Psoas muscle (tissue), 8 donors: ENCODE measurements around the gene WWOX. TPM values are rescaled to one million over a fixed set of nuclear protein-coding genes. Genes with fewer than 3 reads are reported as not detected.

Experiments
- ATAC-seq, 4 donors: fragments of 200-7000 bp; cut with Tn5 transposase; one replicate each; pipeline ENCODE4 v1.9.1; 2020; ENCODE audit warnings: moderate library complexity in 3 of 4, mild to moderate bottlenecking in 2 of 4
- DNase-seq, 2 donors: peaks; one replicate each; pipeline ENCODE4 v3.0.0-alpha.2; 2020
- H3K27ac ChIP-seq: fragments of 200-600 bp; one replicate; pipeline ENCODE4 v1.8.0; 2022
- H3K27me3 ChIP-seq, 3 donors: fragments of 200-600 bp in 1 of 3; one replicate each; pipeline versions ENCODE4 v1.6.1 to v1.8.0; 2013 to 2022; ENCODE audit warnings: low read length in 2 of 3, mild to moderate bottlenecking in 2 of 3, moderate library complexity in 1 of 3; ENCODE audit not compliant: insufficient read depth in 3 of 3
- H3K36me3 ChIP-seq, 2 donors: fragments of 200-600 bp in 1 of 2; one replicate each; pipeline versions ENCODE4 v1.6.1 to v1.8.0; 2013 to 2022; ENCODE audit warnings: low read depth in 1 of 2, mild to moderate bottlenecking in 1 of 2, moderate library complexity in 1 of 2; ENCODE audit not compliant: insufficient read depth in 1 of 2
- H3K4me1 ChIP-seq: fragments of 200-600 bp; one replicate; pipeline ENCODE4 v1.8.0; 2022
- H3K4me3 ChIP-seq: fragments of 200-600 bp; one replicate; pipeline ENCODE4 v1.8.0; 2022; ENCODE audit warnings: mild to moderate bottlenecking
- H3K9me3 ChIP-seq: fragments of 200-600 bp; one replicate; pipeline ENCODE4 v1.8.0; 2022
- CTCF ChIP-seq: fragments of 200-600 bp; IDR thresholded peaks from one replicate; pipeline ENCODE4 v1.8.0; 2022; ENCODE audit warnings: antibody characterized with exemption
- WGBS, 3 donors: extraction: QIAGEN DNeasy Blood & Tissue Kit; methylation state at CpG; one replicate each; pipeline versions ENCODE4 v1.1.6 to v1.1.7; 2013; 5-methylcytosine and 5-hydroxymethylcytosine counted together
- intact Hi-C, 2 donors: fragments of 100-400 bp; cut with DNase I; formaldehyde crosslinking; loops; one replicate each; pipeline versions ENCODE4 v1.11.0 to v1.14.2; 2022
- polyA plus RNA-seq, 3 donors: library from polyadenylated mRNA; stranded (reverse); fragments of 200-250 nt; gene quantifications; one replicate each; pipeline ENCODE4 v1.2.3, GENCODE V29; 2013
- total RNA-seq, 4 donors: library from RNA; stranded (reverse); fragmentation: NEBNext Ultra II Directional in 2 of 4; extraction: Animal tissue kit (Norgen Biotek cat#: 25700) in 2 of 4; gene quantifications; one replicate each; pipeline versions ENCODE4 v1.2.1 to v1.2.4, GENCODE V29; 2021 to 2023
- donor health status: healthy with polysubstance abuse.
- donor health status: DM: no; HTN: no; CAD: no; lungs with moderate emphysema.
- donor health status: Bipolar disorder and iron deficiency.
- donor health status: healthy.
- donor health status: DM: yes; HTN: yes; CAD: no.
- donor health status: DM: no; HTN: no; CAD: no.
- donor health status: DM: no; HTN: no; CAD: no.
- donor health status: DM: yes; HTN: yes; CAD: no.

The WWOX gene
- total and polyA plus RNA-seq, 7 donors = 3.1 to 6.6 (median 5.0) TPM

GRCh38 chr16:78504401-78504851 lies 405.0 kb downstream of the WWOX start:
- ATAC-seq = peak in 3 of 4 donors; percentile 23 to 52 (median 41)
- WGBS, 3 donors = 25 to 43% (median 33%) methylated on average over 12 of the region's 12 CpGs
- Histone ChIP-seq H3K4me1 (peaks cover 23% of the 10 kb centered on the region), H3K9me3 (no peaks in the 10 kb centered on the region), H3K4me3 (no peak overlapping the region), H3K27ac (peak overlapping the region; percentile 77), H3K27me3 (no peaks in the 10 kb centered on the region), H3K36me3 (no peaks in the 10 kb centered on the region)
- TF ChIP-seq CTCF = no peak
- peak; percentile 35 to 73 for DNase-seq
- intact Hi-C loops = loop anchor here (2.0 to 10.0 kb wide), 5 partner anchors 266 to 1098 kb away; partner anchors contain the start of gene MAF (in 1 of the 2)

- TF ChIP-seq CTCF = no peak
- WGBS, 3 donors = 39 to 53% (median 40%) methylated on average over 6 of the region's 6 CpGs
- DNase-seq (no peak), ATAC-seq (no peak)
- H3K4me1 ChIP-seq = peaks cover 23% of the 10 kb centered on the region
- peak overlapping the region; percentile 77 for H3K27ac ChIP-seq
- H3K4me3 ChIP-seq = peak overlapping the region; percentile 53
- intact Hi-C loops = loop anchor here (2.0 to 10.0 kb wide), 5 partner anchors 266 to 1097 kb away; partner anchors contain the start of gene MAF (in 1 of the 2)
- H3K27me3 ChIP-seq = no peaks in the 10 kb centered on the region
- no peaks in the 10 kb centered on the region for H3K9me3 ChIP-seq
- no peaks in the 10 kb centered on the region for H3K36me3 ChIP-seq
Observed at GRCh38 chr16:78505036-78505435, 405.6 kb downstream of the WWOX start.

GRCh38 chr16:78505544-78506366 lies 406.3 kb downstream of the WWOX start:
- WGBS, 3 donors = 11 to 23% (median 23%) methylated on average over 23 of the region's 23 CpGs
- no peaks in the 10 kb centered on the region for H3K9me3 ChIP-seq
- ATAC-seq = peak; percentile 70 to 79 (median 77)
- H3K27ac ChIP-seq = peak overlapping the region; percentile 77
- no peaks in the 10 kb centered on the region for H3K27me3 ChIP-seq
- peak; percentile 48 for TF ChIP-seq CTCF
- intact Hi-C loops = loop anchor here (2.0 to 10.0 kb wide), 5 partner anchors 265 to 1097 kb away; partner anchors contain the start of gene MAF (in 1 of the 2)
- H3K36me3 ChIP-seq = no peaks in the 10 kb centered on the region
- H3K4me1 ChIP-seq = peaks cover 23% of the 10 kb centered on the region
- peak overlapping the region; percentile 53 for H3K4me3 ChIP-seq
- DNase-seq = peak; percentile 82 to 84

GRCh38 chr16:78506367-78507193 lies 407.1 kb downstream of the WWOX start:
- peaks cover 23% of the 10 kb centered on the region for H3K4me1 ChIP-seq
- WGBS, 3 donors = 53 to 62% (median 55%) methylated on average over 11 of the region's 11 CpGs
- intact Hi-C loops = loop anchor here (5.0 to 10.0 kb wide), 4 partner anchors 398 to 1096 kb away; partner anchors contain the start of gene MAF (in 1 of the 2)
- H3K27ac ChIP-seq = peak overlapping the region; percentile 77
- H3K9me3 ChIP-seq = no peaks in the 10 kb centered on the region
- H3K36me3 ChIP-seq = no peaks in the 10 kb centered on the region
- H3K4me3 ChIP-seq = peak overlapping the region; percentile 53
- no peak for TF ChIP-seq CTCF
- DNase-seq (no peak), ATAC-seq (no peak)
- no peaks in the 10 kb centered on the region for H3K27me3 ChIP-seq
